Sigmoid colon (tissue), 7 donors: ENCODE measurements around the gene GSC2. TPM values are rescaled to one million over a fixed set of nuclear protein-coding genes. Genes with fewer than 3 reads are reported as not detected.
A peak's percentile ranks its signal among the peaks of the same experiment; 100 is the strongest.

ENCODE experiments used
- DNase-seq: peaks from one replicate; pipeline ENCODE4 v3.0.0-alpha.2; 2019
- H3K27ac ChIP-seq, 4 donors: fragments of 200-600 bp; sonication (generic); one replicate each; pipeline ENCODE4 v1.5.1; 2016 to 2019; ENCODE audit warnings: mild to moderate bottlenecking in 1 of 4
- H3K27me3 ChIP-seq, 3 donors: fragments of 200-600 bp; sonication (generic); one replicate each; pipeline ENCODE4 v1.5.1; 2019; ENCODE audit warnings: mild to moderate bottlenecking in 1 of 3
- H3K36me3 ChIP-seq, 4 donors: fragments of 200-600 bp; sonication (generic); one replicate each; pipeline ENCODE4 v1.5.1; 2016 to 2019
- H3K4me1 ChIP-seq, 4 donors: fragments of 200-600 bp; sonication (generic); one replicate each; pipeline ENCODE4 v1.5.1; 2017 to 2019
- H3K4me3 ChIP-seq, 4 donors: fragments of 200-600 bp; sonication (generic); one replicate each; pipeline ENCODE4 v1.5.1; 2017 to 2019; ENCODE audit warnings: mild to moderate bottlenecking in 2 of 4, moderate library complexity in 1 of 4
- H3K9me3 ChIP-seq, 4 donors: fragments of 200-600 bp in 3 of 4; sonication (generic) in 3 of 4; one replicate each; pipeline versions ENCODE4 v1.5.1 to v1.6.1; 2013 to 2019
- EP300 ChIP-seq, 4 donors: sonication (generic); formaldehyde crosslinking; IDR thresholded peaks; one replicate each; pipeline ENCODE4 v1.6.1; 2017; ENCODE audit warnings: antibody characterized with exemption in 4 of 4
- POLR2A ChIP-seq, 2 donors: fragments of 450-650 bp; IDR thresholded peaks; one replicate each; pipeline ENCODE4 v1.6.1; 2016; ENCODE audit warnings: antibody characterized with exemption in 2 of 2, mild to moderate bottlenecking in 2 of 2, moderate library complexity in 2 of 2
- POLR2AphosphoS5 ChIP-seq, 4 donors: sonication (generic); formaldehyde crosslinking; IDR thresholded peaks; one replicate each; pipeline ENCODE4 v1.6.1; 2017; ENCODE audit warnings: antibody characterized with exemption in 4 of 4
- WGBS, 2 donors: extraction: QIAGEN DNeasy Blood & Tissue Kit; methylation state at CpG; one replicate each; pipeline ENCODE4 v1.1.7; 2013; 5-methylcytosine and 5-hydroxymethylcytosine counted together
- intact Hi-C: fragments of 100-400 bp; cut with DNase I; formaldehyde crosslinking; loops from one replicate; pipeline ENCODE4 v1.15.1; 2023
- polyA plus RNA-seq, 3 donors: library from polyadenylated mRNA; stranded (reverse); fragments of 200-250 nt; gene quantifications; one replicate each; pipeline ENCODE4 v1.2.3, GENCODE V29; 2013
- total RNA-seq, 4 donors: library from RNA; depleted of rRNA; stranded (reverse); fragments of >200 nt; gene quantifications; one replicate each; pipeline ENCODE4 v1.1.0, GENCODE V29; 2016
- TF ChIP-seq, protein P1 (sequence below), 4 experiments: fragments of 450-650 bp in 3 of 4; fragments of 200-600 bp in 1 of 4; IDR thresholded peaks; one replicate each; pipeline ENCODE4 v1.5.1; 2016 to 2019; ENCODE audit warnings: antibody characterized with exemption in 4 of 4, mild to moderate bottlenecking in 3 of 4, moderate library complexity in 2 of 4
- donor health status: healthy with polysubstance abuse.
- donor health status: Bipolar disorder and iron deficiency.
- donor health status: healthy.

Gene GSC2
- total and polyA plus RNA-seq, 7 donors, result not detected

DNA sequence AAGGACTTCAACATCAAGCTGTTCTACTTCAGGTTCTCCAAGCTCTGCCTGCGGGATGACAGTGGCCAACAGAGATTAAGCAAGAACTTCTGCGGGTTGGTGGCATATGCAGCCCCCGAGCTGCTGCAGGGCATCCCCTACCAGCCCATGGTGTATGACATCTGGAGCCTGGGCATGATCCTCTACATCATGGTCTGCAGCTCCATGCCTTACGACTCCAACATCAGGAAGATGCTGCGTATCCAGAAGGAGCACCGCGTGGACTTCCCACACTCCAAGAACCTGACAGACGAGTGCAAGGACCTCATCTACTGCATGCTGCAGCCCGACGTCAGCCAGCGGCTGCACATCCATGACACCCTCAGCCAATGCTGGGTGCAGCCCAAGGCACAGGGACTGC lies 25.1 kb downstream of the GSC2 start:
- intact Hi-C loops, result no loop called here
- no peak for DNase-seq
- TF ChIP-seq POLR2AphosphoS5 (IDR thresholded peaks at IDR 0.05), result no peak
- no peak for TF ChIP-seq POLR2A (IDR thresholded peaks at IDR 0.05)
- TF ChIP-seq, protein P1, sequence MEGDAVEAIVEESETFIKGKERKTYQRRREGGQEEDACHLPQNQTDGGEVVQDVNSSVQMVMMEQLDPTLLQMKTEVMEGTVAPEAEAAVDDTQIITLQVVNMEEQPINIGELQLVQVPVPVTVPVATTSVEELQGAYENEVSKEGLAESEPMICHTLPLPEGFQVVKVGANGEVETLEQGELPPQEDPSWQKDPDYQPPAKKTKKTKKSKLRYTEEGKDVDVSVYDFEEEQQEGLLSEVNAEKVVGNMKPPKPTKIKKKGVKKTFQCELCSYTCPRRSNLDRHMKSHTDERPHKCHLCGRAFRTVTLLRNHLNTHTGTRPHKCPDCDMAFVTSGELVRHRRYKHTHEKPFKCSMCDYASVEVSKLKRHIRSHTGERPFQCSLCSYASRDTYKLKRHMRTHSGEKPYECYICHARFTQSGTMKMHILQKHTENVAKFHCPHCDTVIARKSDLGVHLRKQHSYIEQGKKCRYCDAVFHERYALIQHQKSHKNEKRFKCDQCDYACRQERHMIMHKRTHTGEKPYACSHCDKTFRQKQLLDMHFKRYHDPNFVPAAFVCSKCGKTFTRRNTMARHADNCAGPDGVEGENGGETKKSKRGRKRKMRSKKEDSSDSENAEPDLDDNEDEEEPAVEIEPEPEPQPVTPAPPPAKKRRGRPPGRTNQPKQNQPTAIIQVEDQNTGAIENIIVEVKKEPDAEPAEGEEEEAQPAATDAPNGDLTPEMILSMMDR (IDR thresholded peaks at IDR 0.05), result no peak
- no peak for TF ChIP-seq EP300 (IDR thresholded peaks at IDR 0.05)
- no peaks in the 10 kb centered on the region for H3K27me3 ChIP-seq
- peaks cover 0 to 26% (median 22%) of the 10 kb centered on the region in 4 donors for H3K4me1 ChIP-seq
- H3K36me3 ChIP-seq, result no peaks in the 10 kb centered on the region
- WGBS, 2 donors, result 95 to 96% methylated on average over 11 of the region's 11 CpGs
- no peak overlapping the region for H3K27ac ChIP-seq
- H3K4me3 ChIP-seq, result no peak overlapping the region
- H3K9me3 ChIP-seq, result no peaks in the 10 kb centered on the region

DNA sequence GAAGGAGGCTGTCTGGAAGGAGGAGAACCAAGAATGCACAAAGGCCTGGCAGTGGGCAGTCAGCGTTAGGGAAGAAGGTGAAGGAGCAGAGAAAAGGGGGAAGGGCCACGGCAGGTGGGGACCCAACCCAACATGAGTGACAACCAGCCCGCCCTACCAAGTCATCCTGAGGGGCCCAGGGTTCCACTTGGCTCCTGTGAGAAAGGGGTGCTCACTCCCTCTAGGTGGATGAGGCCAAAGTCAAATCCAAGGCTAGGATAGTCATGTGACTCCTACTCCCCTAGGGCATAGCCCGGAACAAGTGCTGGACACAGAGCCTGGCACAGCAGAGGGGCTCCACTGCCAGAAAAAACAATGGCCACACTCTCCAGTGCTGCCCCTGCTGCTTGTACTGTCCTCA lies 25.7 kb downstream of the GSC2 start:
- DNase-seq, result no peak
- no peak for TF ChIP-seq POLR2AphosphoS5 (IDR thresholded peaks at IDR 0.05)
- TF ChIP-seq, protein P1 (IDR thresholded peaks at IDR 0.05), result no peak
- TF ChIP-seq POLR2A (IDR thresholded peaks at IDR 0.05), result no peak
- no peak for TF ChIP-seq EP300 (IDR thresholded peaks at IDR 0.05)
- H3K27ac ChIP-seq, result no peak overlapping the region
- WGBS, 2 donors, result 82 to 94% methylated on average over 4 of the region's 4 CpGs
- H3K4me3 ChIP-seq, result no peak overlapping the region
- no peaks in the 10 kb centered on the region for H3K27me3 ChIP-seq
- H3K9me3 ChIP-seq, result no peaks in the 10 kb centered on the region
- intact Hi-C loops, result loop anchor here (5.0 kb wide), 2 partner anchors 323 to 353 kb away; partner anchors contain the start of genes C22orf39, CDC45 and UFD1
- no peaks in the 10 kb centered on the region for H3K36me3 ChIP-seq
- peaks cover 0 to 32% (median 28%) of the 10 kb centered on the region in 4 donors for H3K4me1 ChIP-seq

DNA sequence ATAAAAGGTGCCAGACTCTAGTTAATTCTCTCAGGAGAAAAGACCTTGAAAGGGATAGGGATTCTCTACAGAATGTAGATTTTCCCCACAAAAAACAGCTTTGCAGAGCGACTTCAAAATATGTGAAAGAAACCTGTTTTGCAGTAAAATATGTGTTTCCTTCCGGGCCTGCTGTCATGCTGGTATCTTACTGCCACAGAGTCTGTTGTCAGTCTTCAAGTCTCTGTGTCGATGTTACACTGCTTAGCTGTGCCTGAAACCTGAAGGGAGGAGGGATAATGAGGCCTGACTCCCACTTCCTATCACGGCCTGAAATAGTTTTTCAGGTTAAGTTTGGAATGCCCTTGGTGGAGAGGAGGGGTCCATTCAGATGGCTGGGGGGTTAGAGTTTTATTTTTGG lies 26.2 kb downstream of the GSC2 start:
- Histone ChIP-seq H3K4me1 (peaks cover 0 to 36% (median 33%) of the 10 kb centered on the region in 4 donors), H3K36me3 (no peaks in the 10 kb centered on the region), H3K27me3 (no peaks in the 10 kb centered on the region), H3K9me3 (no peaks in the 10 kb centered on the region), H3K4me3 (no peak overlapping the region), H3K27ac (no peak overlapping the region)
- TF ChIP-seq EP300 (IDR thresholded peaks at IDR 0.05) (no peak), POLR2A (IDR thresholded peaks at IDR 0.05) (no peak), POLR2AphosphoS5 (IDR thresholded peaks at IDR 0.05) (no peak)
- TF ChIP-seq, protein P1 (IDR thresholded peaks at IDR 0.05), result no peak
- DNase-seq, result no peak
- intact Hi-C loops, result loop anchor here (1.0 to 5.0 kb wide), 4 partner anchors 21 to 353 kb away; partner anchors contain the start of genes C22orf39, CDC45, ESS2 and SLC25A1
- 89 to 95% methylated on average over 4 of the region's 4 CpGs for WGBS, 2 donors

DNA sequence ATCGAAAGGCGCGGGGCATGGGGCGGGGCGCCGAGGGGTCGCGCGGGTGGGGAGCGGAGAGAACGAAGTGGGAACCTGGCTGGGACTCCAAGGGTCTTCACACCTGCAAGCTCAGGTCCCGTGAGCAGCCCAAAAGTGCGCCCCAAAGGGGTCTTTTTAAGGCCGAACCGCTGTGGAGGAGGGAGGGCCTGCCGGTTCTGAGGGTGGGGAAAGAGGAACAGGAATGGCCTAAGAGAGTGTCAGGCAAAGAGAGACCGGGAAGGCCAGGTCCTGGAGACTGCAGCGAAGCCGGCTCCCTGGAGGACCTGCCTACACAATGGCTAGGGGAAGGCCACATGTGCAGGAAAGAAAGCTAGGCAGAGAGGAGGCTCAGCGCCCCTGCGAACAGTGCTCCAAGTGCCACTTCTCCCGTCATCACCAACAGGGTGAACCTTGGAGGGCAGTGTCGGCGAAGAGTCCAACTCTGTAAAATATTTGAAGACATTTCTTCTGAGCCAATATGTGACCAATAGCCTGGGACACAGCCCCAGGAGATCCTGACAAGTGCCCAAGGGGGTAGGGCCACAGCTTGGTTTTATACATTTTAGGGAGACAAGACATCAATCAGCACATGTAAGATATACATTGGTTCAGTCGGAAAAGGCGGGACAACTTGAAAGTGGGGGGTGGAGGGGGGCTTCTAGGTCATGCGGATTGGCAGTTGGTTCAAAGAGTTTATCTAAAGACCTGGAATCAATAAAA lies 27.2 kb downstream of the GSC2 start:
- intact Hi-C loops, result loop anchor here (1.0 to 5.0 kb wide), 4 partner anchors 22 to 354 kb away; partner anchors contain the start of genes C22orf39, CDC45, ESS2 and SLC25A1
- Histone ChIP-seq H3K27me3 (no peaks in the 10 kb centered on the region), H3K4me3 (peak overlapping the region; percentile 81 to 96 (median 90)), H3K36me3 (no peaks in the 10 kb centered on the region), H3K27ac (peak overlapping the region; percentile 93 to 96 (median 94)), H3K9me3 (no peaks in the 10 kb centered on the region), H3K4me1 (peaks cover 0 to 44% (median 42%) of the 10 kb centered on the region in 4 donors)
- 23 to 24% methylated on average over 27 of the region's 27 CpGs for WGBS, 2 donors
- TF ChIP-seq EP300 (IDR thresholded peaks at IDR 0.05) (no peak), POLR2AphosphoS5 (IDR thresholded peaks at IDR 0.05) (no peak), POLR2A (IDR thresholded peaks at IDR 0.05) (no peak)
- TF ChIP-seq, protein P1 (IDR thresholded peaks at IDR 0.05), result no peak
- DNase-seq, result no peak
